Measurements from ENCODE around the gene FAR2.

FAR2 gene

GRCh38 chr12:29333178-29333577, 184.1 kb downstream of the FAR2 start:
- no peaks in the 10 kb centered on the region for H3K9me3 ChIP-seq (ENCODE audit: control insufficient read depth, insufficient read depth, low read depth, low read length)
- TF ChIP-seq ZNF701 (tag by site-specific recombination; IDR thresholded peaks at IDR 0.05) (no peak), EGR2 (tag by site-specific recombination; IDR thresholded peaks at IDR 0.05; ENCODE audit: low read depth) (no peak), ZNF792 (tag by site-specific recombination; IDR thresholded peaks at IDR 0.05) (no peak), BCL11A (tag by site-specific recombination; IDR thresholded peaks at IDR 0.05; ENCODE audit: low read depth) (no peak), ZNF785 (tag by site-specific recombination; IDR thresholded peaks at IDR 0.05) (no peak), ZNF501 (tag by site-specific recombination; IDR thresholded peaks at IDR 0.05) (no peak), ZNF202 (tag by site-specific recombination; IDR thresholded peaks at IDR 0.05; ENCODE audit: borderline replicate concordance) (no peak), ZNF521 (tag by site-specific recombination; IDR thresholded peaks at IDR 0.05) (no peak), ZSCAN4 (tag by site-specific recombination; IDR thresholded peaks at IDR 0.05) (no peak), ZNF24 (tag by site-specific recombination; IDR thresholded peaks at IDR 0.05) (no peak), ZNF558 (tag by site-specific recombination; IDR thresholded peaks at IDR 0.05) (no peak), ZNF48 (tag by site-specific recombination; IDR thresholded peaks at IDR 0.05) (no peak), ZNF544 (tag by site-specific recombination; IDR thresholded peaks at IDR 0.05) (no peak)
- TF ChIP-seq, protein P1, sequence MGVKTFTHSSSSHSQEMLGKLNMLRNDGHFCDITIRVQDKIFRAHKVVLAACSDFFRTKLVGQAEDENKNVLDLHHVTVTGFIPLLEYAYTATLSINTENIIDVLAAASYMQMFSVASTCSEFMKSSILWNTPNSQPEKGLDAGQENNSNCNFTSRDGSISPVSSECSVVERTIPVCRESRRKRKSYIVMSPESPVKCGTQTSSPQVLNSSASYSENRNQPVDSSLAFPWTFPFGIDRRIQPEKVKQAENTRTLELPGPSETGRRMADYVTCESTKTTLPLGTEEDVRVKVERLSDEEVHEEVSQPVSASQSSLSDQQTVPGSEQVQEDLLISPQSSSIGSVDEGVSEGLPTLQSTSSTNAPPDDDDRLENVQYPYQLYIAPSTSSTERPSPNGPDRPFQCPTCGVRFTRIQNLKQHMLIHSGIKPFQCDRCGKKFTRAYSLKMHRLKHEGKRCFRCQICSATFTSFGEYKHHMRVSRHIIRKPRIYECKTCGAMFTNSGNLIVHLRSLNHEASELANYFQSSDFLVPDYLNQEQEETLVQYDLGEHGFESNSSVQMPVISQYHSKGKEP (tag by site-specific recombination; IDR thresholded peaks at IDR 0.05), result no peak
- TF ChIP-seq, protein P2, sequence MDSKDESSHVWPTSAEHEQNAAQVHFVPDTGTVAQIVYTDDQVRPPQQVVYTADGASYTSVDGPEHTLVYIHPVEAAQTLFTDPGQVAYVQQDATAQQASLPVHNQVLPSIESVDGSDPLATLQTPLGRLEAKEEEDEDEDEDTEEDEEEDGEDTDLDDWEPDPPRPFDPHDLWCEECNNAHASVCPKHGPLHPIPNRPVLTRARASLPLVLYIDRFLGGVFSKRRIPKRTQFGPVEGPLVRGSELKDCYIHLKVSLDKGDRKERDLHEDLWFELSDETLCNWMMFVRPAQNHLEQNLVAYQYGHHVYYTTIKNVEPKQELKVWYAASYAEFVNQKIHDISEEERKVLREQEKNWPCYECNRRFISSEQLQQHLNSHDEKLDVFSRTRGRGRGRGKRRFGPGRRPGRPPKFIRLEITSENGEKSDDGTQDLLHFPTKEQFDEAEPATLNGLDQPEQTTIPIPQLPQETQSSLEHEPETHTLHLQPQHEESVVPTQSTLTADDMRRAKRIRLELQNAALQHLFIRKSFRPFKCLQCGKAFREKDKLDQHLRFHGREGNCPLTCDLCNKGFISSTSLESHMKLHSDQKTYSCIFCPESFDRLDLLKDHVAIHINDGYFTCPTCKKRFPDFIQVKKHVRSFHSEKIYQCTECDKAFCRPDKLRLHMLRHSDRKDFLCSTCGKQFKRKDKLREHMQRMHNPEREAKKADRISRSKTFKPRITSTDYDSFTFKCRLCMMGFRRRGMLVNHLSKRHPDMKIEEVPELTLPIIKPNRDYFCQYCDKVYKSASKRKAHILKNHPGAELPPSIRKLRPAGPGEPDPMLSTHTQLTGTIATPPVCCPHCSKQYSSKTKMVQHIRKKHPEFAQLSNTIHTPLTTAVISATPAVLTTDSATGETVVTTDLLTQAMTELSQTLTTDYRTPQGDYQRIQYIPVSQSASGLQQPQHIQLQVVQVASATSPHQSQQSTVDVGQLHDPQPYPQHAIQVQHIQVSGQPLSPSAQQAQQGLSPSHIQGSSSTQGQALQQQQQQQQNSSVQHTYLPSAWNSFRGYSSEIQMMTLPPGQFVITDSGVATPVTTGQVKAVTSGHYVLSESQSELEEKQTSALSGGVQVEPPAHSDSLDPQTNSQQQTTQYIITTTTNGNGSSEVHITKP (tag by site-specific recombination; IDR thresholded peaks at IDR 0.05), result no peak
- H3K4me3 ChIP-seq (ENCODE audit: low read depth, low read length), result no peak overlapping the region
- H3K27ac ChIP-seq (ENCODE audit: extremely low read depth, low read depth, low read length), result no peak overlapping the region
- CTCF ChIA-PET, result interaction anchor here (0.6 to 1.6 kb wide), 2 partner anchors 16 to 23 kb away, joined by 3 read pairs; no protein-coding TSS in a partner anchor
- POLR2A ChIA-PET, result no interaction called here
- H3K36me3 ChIP-seq (ENCODE audit: control insufficient read depth in 2 of 2, insufficient read depth in 1 of 2, low read length in 2 of 2), result peaks cover 0 to 8% of the 10 kb centered on the region in 2 experiments; a peak in 2 of 3 replicates
- H3K4me1 ChIP-seq (ENCODE audit: control insufficient read depth, insufficient read depth, low read length), result no peaks in the 10 kb centered on the region

- CTCF ChIA-PET, result interaction anchor here (1.3 to 1.7 kb wide), 2 partner anchors 12 to 17 kb away, joined by 3 to 9 read pairs; no protein-coding TSS in a partner anchor
- Histone ChIP-seq H3K4me3 (ENCODE audit: low read depth, low read length) (no peak overlapping the region), H3K9me3 (ENCODE audit: control insufficient read depth, insufficient read depth, low read depth, low read length) (no peaks in the 10 kb centered on the region), H3K4me1 (ENCODE audit: control insufficient read depth, insufficient read depth, low read length) (no peaks in the 10 kb centered on the region), H3K27ac (ENCODE audit: extremely low read depth, low read depth, low read length) (no peak overlapping the region), H3K36me3 (ENCODE audit: control insufficient read depth in 2 of 2, insufficient read depth in 1 of 2, low read length in 2 of 2) (peaks cover 7 to 13% of the 10 kb centered on the region in 2 experiments)
- POLR2A ChIA-PET, result no interaction called here
- TF ChIP-seq BCL11B (tag by site-specific recombination; IDR thresholded peaks at IDR 0.05; ENCODE audit: low read depth) (no peak), ZNF138 (tag by site-specific recombination; IDR thresholded peaks at IDR 0.05; ENCODE audit: borderline replicate concordance) (no peak), HOXD13 (CRISPR knock-in tag; IDR thresholded peaks at IDR 0.05; ENCODE audit: borderline replicate concordance) (no peak), MEIS1 (CRISPR knock-in tag; IDR thresholded peaks at IDR 0.05; ENCODE audit: borderline replicate concordance) (no peak), ZNF544 (tag by site-specific recombination; IDR thresholded peaks at IDR 0.05) (no peak), GLIS1 (tag by site-specific recombination; IDR thresholded peaks at IDR 0.05) (no peak), ZNF561 (tag by site-specific recombination; IDR thresholded peaks at IDR 0.05; ENCODE audit: borderline replicate concordance) (no peak), ZNF571 (tag by site-specific recombination; IDR thresholded peaks at IDR 0.05) (no peak), ZNF768 (tag by site-specific recombination; IDR thresholded peaks at IDR 0.05) (no peak), ZBTB1 (tag by site-specific recombination; IDR thresholded peaks at IDR 0.05) (no peak), ZBTB20 (tag by site-specific recombination; IDR thresholded peaks at IDR 0.05) (no peak), ZNF175 (tag by site-specific recombination; IDR thresholded peaks at IDR 0.05) (no peak), ATF2 (tag by site-specific recombination; IDR thresholded peaks at IDR 0.05; ENCODE audit: low read depth) (no peak)
- TF ChIP-seq, protein P3, sequence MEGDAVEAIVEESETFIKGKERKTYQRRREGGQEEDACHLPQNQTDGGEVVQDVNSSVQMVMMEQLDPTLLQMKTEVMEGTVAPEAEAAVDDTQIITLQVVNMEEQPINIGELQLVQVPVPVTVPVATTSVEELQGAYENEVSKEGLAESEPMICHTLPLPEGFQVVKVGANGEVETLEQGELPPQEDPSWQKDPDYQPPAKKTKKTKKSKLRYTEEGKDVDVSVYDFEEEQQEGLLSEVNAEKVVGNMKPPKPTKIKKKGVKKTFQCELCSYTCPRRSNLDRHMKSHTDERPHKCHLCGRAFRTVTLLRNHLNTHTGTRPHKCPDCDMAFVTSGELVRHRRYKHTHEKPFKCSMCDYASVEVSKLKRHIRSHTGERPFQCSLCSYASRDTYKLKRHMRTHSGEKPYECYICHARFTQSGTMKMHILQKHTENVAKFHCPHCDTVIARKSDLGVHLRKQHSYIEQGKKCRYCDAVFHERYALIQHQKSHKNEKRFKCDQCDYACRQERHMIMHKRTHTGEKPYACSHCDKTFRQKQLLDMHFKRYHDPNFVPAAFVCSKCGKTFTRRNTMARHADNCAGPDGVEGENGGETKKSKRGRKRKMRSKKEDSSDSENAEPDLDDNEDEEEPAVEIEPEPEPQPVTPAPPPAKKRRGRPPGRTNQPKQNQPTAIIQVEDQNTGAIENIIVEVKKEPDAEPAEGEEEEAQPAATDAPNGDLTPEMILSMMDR (tag by site-specific recombination; IDR thresholded peaks at IDR 0.05), result no peak
Observed at GRCh38 chr12:29334937-29335336, 185.9 kb downstream of the FAR2 start.
